Measurements from ENCODE around the gene ANKRD44.
A peak's percentile ranks its signal among the peaks of the same experiment; 100 is the strongest.

The ANKRD44 gene

GRCh38 chr2:197232010-197232409, 78.6 kb downstream of the ANKRD44 start:
- H3K4me3 ChIP-seq (ENCODE audit: low read depth, low read length) = no peak overlapping the region
- CTCF ChIA-PET = interaction anchor here (0.9 kb wide), 1 partner anchor 49 kb away, joined by 3 read pairs; no protein-coding TSS in a partner anchor
- POLR2A ChIA-PET = no interaction called here
- no peak for DNase-seq (ENCODE audit: low read depth, low spot score)
- no peak for TF ChIP-seq CTCF (IDR thresholded peaks at IDR 0.05; ENCODE audit: insufficient read depth, low read length, missing control alignments)

- peak; percentile 17 for DNase-seq (ENCODE audit: low read depth, low spot score)
- no peak for TF ChIP-seq CTCF (IDR thresholded peaks at IDR 0.05; ENCODE audit: insufficient read depth, low read length, missing control alignments)
- no peak overlapping the region for H3K4me3 ChIP-seq (ENCODE audit: low read depth, low read length)
- CTCF ChIA-PET = interaction anchor here (1.1 kb wide), 1 partner anchor 10 kb away, joined by 3 read pairs; no protein-coding TSS in a partner anchor
- POLR2A ChIA-PET = no interaction called here
Measured at GRCh38 chr2:197229509-197230443, 80.8 kb downstream of the ANKRD44 start.

DNA sequence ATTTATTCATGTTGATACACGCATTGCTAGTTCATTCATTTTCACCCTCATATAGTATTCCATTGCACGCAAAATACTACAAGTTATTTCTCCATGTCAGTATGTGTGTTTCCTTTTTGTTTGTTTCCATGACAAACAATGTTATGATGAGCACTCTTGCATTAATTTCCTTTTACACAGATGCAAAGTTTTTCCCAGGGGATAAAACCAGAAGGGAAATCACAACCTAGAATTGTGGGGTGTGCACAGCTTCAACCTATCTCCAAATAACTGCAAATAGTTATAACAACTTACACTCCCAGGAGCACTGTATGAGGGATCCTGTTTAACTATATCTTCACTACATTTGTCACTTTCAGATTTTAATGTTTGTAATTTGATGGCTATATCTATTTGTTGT, 87.1 kb downstream of the ANKRD44 start:
- no peak for DNase-seq (ENCODE audit: low read depth, low spot score)
- CTCF ChIA-PET = no interaction called here
- POLR2A ChIA-PET = no interaction called here

GRCh38 chr2:197219636-197220035, 90.9 kb downstream of the ANKRD44 start:
- ChIA-PET POLR2A (no interaction called here), CTCF (interaction anchor here (0.8 to 1.4 kb wide), 3 partner anchors 10 to 28 kb away, joined by 3 to 7 read pairs (median 6); no protein-coding TSS in a partner anchor)
- no peak for TF ChIP-seq CTCF (IDR thresholded peaks at IDR 0.05; ENCODE audit: insufficient read depth, low read length, missing control alignments)
- no peak for DNase-seq (ENCODE audit: low read depth, low spot score)
- H3K4me3 ChIP-seq (ENCODE audit: low read depth, low read length) = no peak overlapping the region

More for the DNA sequence above, 87.1 kb downstream of the ANKRD44 start:
- TF ChIP-seq CTCF (IDR thresholded peaks at IDR 0.05; ENCODE audit: insufficient read depth, low read length, missing control alignments) = no peak
- H3K4me3 ChIP-seq (ENCODE audit: low read depth, low read length) = no peak overlapping the region

- DNase-seq (ENCODE audit: low read depth, low spot score) = no peak
- H3K4me3 ChIP-seq (ENCODE audit: low read depth, low read length) = no peak overlapping the region
- ChIA-PET POLR2A (no interaction called here), CTCF (interaction anchor here (0.7 kb wide), 1 partner anchor 9 kb away, joined by 3 read pairs; no protein-coding TSS in a partner anchor)
- no peak for TF ChIP-seq CTCF (IDR thresholded peaks at IDR 0.05; ENCODE audit: insufficient read depth, low read length, missing control alignments)
Measured at GRCh38 chr2:197217541-197217940, 93.0 kb downstream of the ANKRD44 start.

- ChIA-PET CTCF (interaction anchor here (0.7 to 1.7 kb wide), 3 partner anchors 8 to 103 kb away, joined by 3 to 6 read pairs (median 3); no protein-coding TSS in a partner anchor), POLR2A (interaction anchor here (0.6 kb wide), 1 partner anchor 121 kb away, joined by 3 read pairs; no protein-coding TSS in a partner anchor)
- no peak for DNase-seq (ENCODE audit: low read depth, low spot score)
- no peak for TF ChIP-seq CTCF (IDR thresholded peaks at IDR 0.05; ENCODE audit: insufficient read depth, low read length, missing control alignments)
- H3K4me3 ChIP-seq (ENCODE audit: low read depth, low read length) = no peak overlapping the region
Measured at GRCh38 chr2:197216361-197216979, 94.1 kb downstream of the ANKRD44 start.

Data from AG04449 (cell line).